Ishikawa (cell line): ENCODE data around the gene NLRP4.

Experiments used
- CEBPB ChIP-seq: IDR thresholded peaks from 2 replicates; pipeline ENCODE4 v1.6.1; 2012
- CREB1 ChIP-seq: IDR thresholded peaks from 2 replicates; pipeline ENCODE4 v1.6.1; 2012; ENCODE audit warnings: low read depth
- EGR1 ChIP-seq: IDR thresholded peaks from 2 replicates; pipeline ENCODE4 v1.6.1; 2012
- EP300 ChIP-seq: IDR thresholded peaks from 2 replicates; pipeline ENCODE4 v1.6.1; 2012; ENCODE audit warnings: borderline replicate concordance
- FOXM1 ChIP-seq: IDR thresholded peaks from 2 replicates; pipeline ENCODE4 v1.6.1; 2012; ENCODE audit warnings: low read depth, borderline replicate concordance
- MAX ChIP-seq: IDR thresholded peaks from 2 replicates; pipeline ENCODE4 v1.6.1; 2012
- NFIC ChIP-seq: IDR thresholded peaks from 2 replicates; pipeline ENCODE4 v1.6.1; 2012
- RAD21 ChIP-seq: IDR thresholded peaks from 2 replicates; pipeline ENCODE4 v1.6.1; 2012; ENCODE audit warnings: low read depth
- REST ChIP-seq: IDR thresholded peaks from 2 replicates; pipeline ENCODE4 v1.6.1; 2012; ENCODE audit warnings: low read depth, mild to moderate bottlenecking
- TAF1 ChIP-seq: IDR thresholded peaks from 2 replicates; pipeline ENCODE4 v1.6.1; 2012; ENCODE audit warnings: low read depth, mild to moderate bottlenecking
- TCF12 ChIP-seq: IDR thresholded peaks from 2 replicates; pipeline ENCODE4 v1.6.1; 2012; ENCODE audit warnings: low read depth
- TEAD4 ChIP-seq: IDR thresholded peaks from 2 replicates; pipeline ENCODE4 v1.6.1; 2012
- USF1 ChIP-seq: IDR thresholded peaks from 2 replicates; pipeline ENCODE4 v1.6.1; 2012
- YY1 ChIP-seq: IDR thresholded peaks from 2 replicates; pipeline ENCODE4 v1.6.1; 2012; ENCODE audit warnings: low read depth
- ZBTB7A ChIP-seq: IDR thresholded peaks from 2 replicates; pipeline ENCODE4 v1.6.1; 2012; ENCODE audit warnings: low read depth

The NLRP4 gene

GRCh38 chr19:55857974-55858373 is 21.6 kb downstream of the NLRP4 start:
- TF ChIP-seq TEAD4: no peak
- no peak for TF ChIP-seq RAD21
- no peak for TF ChIP-seq MAX
- TF ChIP-seq YY1: no peak
- no peak for TF ChIP-seq EGR1
- TF ChIP-seq CEBPB: no peak
- TF ChIP-seq TAF1: no peak
- no peak for TF ChIP-seq REST
- TF ChIP-seq ZBTB7A: no peak
- TF ChIP-seq USF1: no peak
- TF ChIP-seq FOXM1: no peak
- no peak for TF ChIP-seq NFIC
- no peak for TF ChIP-seq EP300
- no peak for TF ChIP-seq CREB1
- no peak for TF ChIP-seq TCF12

- TF ChIP-seq REST (no peak), YY1 (no peak), FOXM1 (no peak), RAD21 (no peak), USF1 (no peak), MAX (no peak), CREB1 (no peak), TAF1 (no peak), TEAD4 (no peak), NFIC (no peak), ZBTB7A (no peak), EP300 (no peak), EGR1 (no peak), CEBPB (no peak), TCF12 (no peak)
Measured at GRCh38 chr19:55858401-55858800, 22.1 kb downstream of the NLRP4 start.

GRCh38 chr19:55858969-55859368 is 22.6 kb downstream of the NLRP4 start:
- TF ChIP-seq TEAD4 (no peak), EGR1 (no peak), REST (no peak), ZBTB7A (no peak), TAF1 (no peak), FOXM1 (no peak), CREB1 (no peak), USF1 (no peak), RAD21 (no peak), TCF12 (no peak), NFIC (no peak), MAX (no peak), CEBPB (no peak), YY1 (no peak), EP300 (no peak)

- no peak for TF ChIP-seq RAD21
- no peak for TF ChIP-seq EP300
- no peak for TF ChIP-seq YY1
- no peak for TF ChIP-seq TAF1
- no peak for TF ChIP-seq EGR1
- no peak for TF ChIP-seq FOXM1
- TF ChIP-seq TEAD4: no peak
- no peak for TF ChIP-seq TCF12
Measured at GRCh38 chr19:55866521-55866920, 30.2 kb downstream of the NLRP4 start.
